K562 (cell line): ENCODE data around the gene CXCL1. TPM values are rescaled to one million over a fixed set of nuclear protein-coding genes. Genes with fewer than 3 reads are reported as not detected.

ENCODE experiments used
- ATAC-seq: fragments of 200-7000 bp; cut with Tn5 transposase; 3 replicates; pipeline ENCODE4 v1.9.1; 2020; ENCODE audit warnings: moderate library complexity
- BruUV-seq: library from RNA; stranded (reverse); fragments of 400-500 nt; replicated peaks from 2 replicates; lab custom pipeline; 2021; lab: Mats Ljungman, UMichigan
- CTCF ChIA-PET: fragments of 300-600 bp; formaldehyde crosslinking; extraction: SDS; loops from one replicate; lab custom pipeline; 2021; ENCODE audit warnings: low intra/inter-chr PET ratio; lab: Yijun Ruan, JAX
- POLR2A ChIA-PET: fragments of 300-600, 350-650 bp; sonication (Branson Sonifier 250); formaldehyde crosslinking; extraction: SDS; loops from one replicate; lab custom pipeline; 2021; ENCODE audit warnings: antibody characterized with exemption, inconsistent platforms; lab: Yijun Ruan, JAX
- DNase-seq, 4 experiments: peaks; one replicate each; pipeline versions ENCODE4 v3.0.0 to v3.0.0-alpha.2; 2011 to 2018; ENCODE audit warnings: low spot score in 3 of 4, mixed read lengths in 3 of 4; ENCODE audit errors: extremely low read depth in 1 of 4
- FAIRE-seq: peaks from 2 replicates; lab custom pipeline; 2011; peaks lifted over from hg19 to GRCh38; lab: Jason Lieb, UNC
- H2AFZ ChIP-seq: 2 replicates; pipeline ENCODE4 v1.6.0; 2011; ENCODE audit warnings: low read depth, low read length, control low read depth, inconsistent platforms
- H3K27ac ChIP-seq: fragments of 200-600 bp; 3 replicates; pipeline ENCODE4 v1.8.0; 2011; ENCODE audit warnings: low read depth, mild to moderate bottlenecking, control low read depth, inconsistent platforms, low read length, moderate library complexity, mixed read lengths; ENCODE audit errors: extremely low read depth
- H3K27me3 ChIP-seq, 2 experiments: fragments of 300-600 bp in 1 of 2; 2 replicates in 1 of 2; 3 replicates in 1 of 2; pipeline versions ENCODE4 v1.6.0 to v1.8.0; 2011; ENCODE audit warnings: inconsistent platforms in 2 of 2, low read length in 2 of 2, mild to moderate bottlenecking in 1 of 2, mixed read lengths in 1 of 2, moderate library complexity in 1 of 2; ENCODE audit not compliant: control insufficient read depth in 2 of 2, insufficient read depth in 2 of 2
- H3K36me3 ChIP-seq: fragments of 300-600 bp; 3 replicates; pipeline ENCODE4 v1.8.0; 2011; ENCODE audit warnings: mild to moderate bottlenecking, low read length, inconsistent platforms; ENCODE audit not compliant: control insufficient read depth, insufficient read depth
- H3K4me1 ChIP-seq, 2 experiments: fragments of 200-600 bp in 1 of 2; replicated peaks in 1 of 2; 2 replicates in 1 of 2; 3 replicates in 1 of 2; pipeline versions ENCODE4 v1.5.1 to v1.8.0; 2011; ENCODE audit warnings: inconsistent platforms in 2 of 2, low read length in 2 of 2, mild to moderate bottlenecking in 1 of 2, mixed read lengths in 1 of 2, moderate library complexity in 1 of 2; ENCODE audit not compliant: control insufficient read depth in 2 of 2, insufficient read depth in 2 of 2
- H3K4me2 ChIP-seq: 2 replicates; pipeline ENCODE4 v1.6.1; 2011; ENCODE audit warnings: low read length, control low read depth, inconsistent platforms, mixed read lengths; ENCODE audit not compliant: insufficient read depth
- H3K4me3 ChIP-seq: fragments of 200-600 bp; sonication (generic), shearing (Covaris generic); 2 replicates; pipeline ENCODE4 v1.5.1; 2016; ENCODE audit warnings: control low read depth, inconsistent platforms
- H3K79me2 ChIP-seq: fragments of 200-600 bp; 3 replicates; pipeline ENCODE4 v1.8.0; 2011; ENCODE audit warnings: low read length, inconsistent platforms; ENCODE audit not compliant: control insufficient read depth, insufficient read depth
- H3K9ac ChIP-seq, 2 experiments: 2 replicates each; pipeline versions ENCODE4 v1.6.0 to v1.6.1; 2011; ENCODE audit warnings: low read depth in 2 of 2, low read length in 2 of 2, control low read depth in 1 of 2, inconsistent platforms in 1 of 2, mild to moderate bottlenecking in 1 of 2, mixed read lengths in 1 of 2; ENCODE audit not compliant: insufficient read depth in 1 of 2
- H3K9me1 ChIP-seq: one replicate; pipeline ENCODE4 v1.6.0; 2011; ENCODE audit warnings: inconsistent platforms, mild to moderate bottlenecking, low read length, moderate library complexity; ENCODE audit not compliant: control insufficient read depth, insufficient read depth
- H3K9me3 ChIP-seq: replicated peaks from 2 replicates; pipeline ENCODE4 v1.5.1; 2011; ENCODE audit warnings: low read depth, low read length, inconsistent platforms; ENCODE audit not compliant: control insufficient read depth, insufficient read depth
- H4K20me1 ChIP-seq: replicated peaks from 2 replicates; pipeline ENCODE4 v1.6.1; 2011; ENCODE audit warnings: low read length, inconsistent platforms, mixed read lengths; ENCODE audit not compliant: control insufficient read depth, insufficient read depth
- ASH1L ChIP-seq: fragments of 450-650 bp; IDR thresholded peaks from 2 replicates; pipeline ENCODE4 v1.6.1; 2018; ENCODE audit warnings: borderline replicate concordance, mild to moderate bottlenecking, low read depth; ENCODE audit not compliant: partially characterized antibody
- CREM ChIP-seq: IDR thresholded peaks from 2 replicates; pipeline ENCODE4 v1.6.1; 2014; ENCODE audit warnings: antibody characterized with exemption, low read depth
- DEAF1 ChIP-seq: fragments of 450-650 bp; formaldehyde crosslinking; IDR thresholded peaks from 2 replicates; pipeline ENCODE4 v1.4.0; 2020; ENCODE audit warnings: mild to moderate bottlenecking, moderate library complexity
- FOXK2 ChIP-seq, 2 experiments: fragments of 450-650 bp; IDR thresholded peaks in 1 of 2; conservative IDR thresholded peaks in 1 of 2; 2 replicates each; pipeline ENCODE4 v1.6.1; 2016; ENCODE audit warnings: low read depth in 2 of 2, mild to moderate bottlenecking in 1 of 2
- GTF2A2 ChIP-seq: IDR thresholded peaks from 2 replicates; pipeline ENCODE4 v1.6.1; 2016; ENCODE audit warnings: mild to moderate bottlenecking, missing genetic modification characterization, missing compliant biosample characterization
- JUNB ChIP-seq: fragments of 450-650 bp; formaldehyde crosslinking; conservative IDR thresholded peaks from 2 replicates; pipeline ENCODE4 v1.4.0; 2020; ENCODE audit warnings: mild to moderate bottlenecking
- MECOM ChIP-seq: fragments of 250-450 bp; sonication (Bioruptor Pico); IDR thresholded peaks from 2 replicates; pipeline ENCODE4 v1.8.0; 2022; ENCODE audit warnings: inconsistent platforms
- MYC ChIP-seq, 2 experiments: fragments of 250-450 bp in 1 of 2; sonication (Bioruptor Pico) in 1 of 2; IDR thresholded peaks; 2 replicates each; pipeline versions ENCODE4 v1.5.1 to v1.6.1; 2012 to 2021; ENCODE audit warnings: low read depth in 2 of 2, borderline replicate concordance in 1 of 2, improper control_type of control experiment in 1 of 2, low read length in 1 of 2, mild to moderate bottlenecking in 1 of 2, moderate library complexity in 1 of 2
- NCOA1 ChIP-seq: fragments of 450-650 bp; IDR thresholded peaks from 2 replicates; pipeline ENCODE4 v1.6.1; 2016; ENCODE audit warnings: low read depth
- NCOR1 ChIP-seq: fragments of 450-650 bp; IDR thresholded peaks from 2 replicates; pipeline ENCODE4 v1.6.1; 2016; ENCODE audit warnings: mild to moderate bottlenecking, moderate library complexity
- NELFE ChIP-seq: IDR thresholded peaks from 2 replicates; pipeline ENCODE4 v1.6.1; 2011; ENCODE audit warnings: mild to moderate bottlenecking; ENCODE audit not compliant: insufficient read depth, insufficient read length
- POLR2B ChIP-seq: fragments of 450-650 bp; IDR thresholded peaks from 2 replicates; pipeline ENCODE4 v1.6.1; 2018; ENCODE audit warnings: low read depth; ENCODE audit not compliant: partially characterized antibody
- RAD21 ChIP-seq, 2 experiments: fragments of 250-450 bp in 1 of 2; fragments of 450-650 bp in 1 of 2; sonication (Bioruptor Pico) in 1 of 2; formaldehyde crosslinking in 1 of 2; IDR thresholded peaks in 1 of 2; conservative IDR thresholded peaks in 1 of 2; 2 replicates each; pipeline versions ENCODE4 v1.4.0 to v1.8.0; 2020 to 2022; ENCODE audit warnings: mild to moderate bottlenecking in 2 of 2, moderate library complexity in 1 of 2
- RNF2 ChIP-seq: sonication (generic); IDR thresholded peaks from 2 replicates; pipeline ENCODE4 v1.6.1; 2016
- SAFB2 ChIP-seq: fragments of 200-400 bp; formaldehyde crosslinking; IDR thresholded peaks from 2 replicates; pipeline ENCODE4 v1.6.1; 2018; ENCODE audit warnings: borderline replicate concordance, low read length, low read depth, moderate library complexity; ENCODE audit not compliant: severe bottlenecking
- SMARCA5 ChIP-seq: fragments of 450-650 bp; IDR thresholded peaks from 2 replicates; pipeline ENCODE4 v1.6.1; 2016
- SRF ChIP-seq, 2 experiments: fragments of 250-450, 450-650 bp in 1 of 2; sonication (Bioruptor Pico) in 1 of 2; sonication (generic) in 1 of 2; formaldehyde crosslinking; IDR thresholded peaks; 2 replicates each; pipeline versions ENCODE4 v1.5.0 to v1.5.1; 2020 to 2022; ENCODE audit warnings: mild to moderate bottlenecking in 1 of 2, missing genetic modification reagents in 1 of 2
- TARDBP ChIP-seq: fragments of 450-650 bp; IDR thresholded peaks from 2 replicates; pipeline ENCODE4 v1.6.1; 2016
- TCFL5 ChIP-seq: fragments of 250-450 bp; sonication (Bioruptor Pico); conservative IDR thresholded peaks from 2 replicates; pipeline ENCODE4 v1.6.1; 2021; ENCODE audit warnings: mild to moderate bottlenecking, moderate library complexity, matching md5 sums
- U2AF1 ChIP-seq: fragments of 200-400 bp; formaldehyde crosslinking; optimal IDR thresholded peaks from 2 replicates; pipeline ENCODE3; 2017; ENCODE audit warnings: mild to moderate bottlenecking, low read depth, low read length, moderate library complexity
- ZBTB7A ChIP-seq: IDR thresholded peaks from 2 replicates; pipeline ENCODE4 v1.6.1; 2011; ENCODE audit warnings: low read depth, mild to moderate bottlenecking, low read length, moderate library complexity, borderline replicate concordance; ENCODE audit not compliant: control insufficient read depth
- ZC3H8 ChIP-seq: fragments of 450-650 bp; IDR thresholded peaks from 2 replicates; pipeline ENCODE4 v1.6.1; 2017
- ZNF217 ChIP-seq: sonication (generic); formaldehyde crosslinking; IDR thresholded peaks from 2 replicates; pipeline ENCODE4 v1.8.0; 2022; ENCODE audit warnings: mild to moderate bottlenecking, missing genetic modification reagents
- ZNF253 ChIP-seq: fragments of 250-450 bp; sonication (Bioruptor Pico); conservative IDR thresholded peaks from 2 replicates; pipeline ENCODE4 v1.6.1; 2021; ENCODE audit warnings: mild to moderate bottlenecking
- ZNF75A ChIP-seq: fragments of 450-650 bp; formaldehyde crosslinking; IDR thresholded peaks from 2 replicates; pipeline ENCODE4 v1.4.0; 2020; ENCODE audit warnings: mild to moderate bottlenecking
- WGBS: fragments of 100-300 bp; shearing (Covaris generic); methylation state at CpG from one replicate; pipeline ENCODE4 v1.1.6; 2016; ENCODE audit warnings: low coverage, mixed read lengths; ENCODE audit not compliant: insufficient coverage; ENCODE audit errors: missing lambda C conversion rate; 5-methylcytosine and 5-hydroxymethylcytosine counted together
- in situ Hi-C: fragments of 300-500 bp; cut with MboI; formaldehyde crosslinking; loops from 4 replicates; pipeline ENCODE4 v1.15.0; 2018; ENCODE audit warnings: inconsistent platforms, mixed read lengths
- intact Hi-C: fragments of 100-400 bp; cut with micrococcal nuclease; formaldehyde crosslinking; loops from 2 replicates; pipeline ENCODE4 v1.14.2; 2022
- polyA plus RNA-seq, 8 experiments: library from polyadenylated mRNA; depleted of rRNA in 4 of 8; stranded (reverse) in 5 of 8; unstranded in 3 of 8; fragments of >200 nt; fragmentation: Nextera tagmentation in 2 of 8; fragmentation: Illumina TruSeq in 1 of 8; extraction: Ambion mirVana in 2 of 8; extraction: Trizol in 1 of 8; gene quantifications; 2 replicates each; pipeline versions ENCODE4 v1.2.1 to v1.2.3, GENCODE V29; 2011 to 2014; ENCODE audit warnings: inconsistent platforms in 1 of 8, missing spikeins in 1 of 8
- total RNA-seq, 7 experiments: library from RNA; depleted of rRNA in 6 of 7; stranded (reverse); fragments of >200 nt in 6 of 7; fragmentation: Illumina TruSeq in 2 of 7; extraction: Trizol in 2 of 7; gene quantifications; 2 replicates each; pipeline versions ENCODE4 v1.2.1 to v1.2.3, GENCODE V29; 2011 to 2021; ENCODE audit warnings: low replicate concordance in 1 of 7

CXCL1 gene
- total and polyA plus RNA-seq, 9 of the 15 experiments (the other 6 are each of a cell fraction or from before 2014, with no cell fraction given): 0.07 to 2.2 (median 0.32) TPM; not detected in 3

GRCh38 chr4:73864365-73864764 lies 4.8 kb upstream of the CXCL1 start:
- Histone ChIP-seq H3K27me3 (no peaks in the 10 kb centered on the region), H3K9ac (no peak overlapping the region), H4K20me1 (no peaks in the 10 kb centered on the region), H3K9me3 (no peaks in the 10 kb centered on the region), H3K4me2 (no peak overlapping the region), H3K79me2 (no peaks in the 10 kb centered on the region), H3K27ac (no peak overlapping the region), H3K9me1 (no peaks in the 10 kb centered on the region), H3K4me1 (peaks cover 7 to 9% of the 10 kb centered on the region in 2 experiments; a peak in 4 of 5 replicates), H3K4me3 (no peak overlapping the region), H3K36me3 (no peaks in the 10 kb centered on the region), H2AFZ (no peak overlapping the region)
- intact Hi-C loops (loop anchor here (1.0 kb wide), 2 partner anchors 135 to 202 kb away; no protein-coding TSS in a partner anchor), in situ Hi-C loops (no loop called here)
- BruUV-seq: no TSS peak
- CTCF ChIA-PET: interaction anchor here (0.5 to 0.8 kb wide), 3 partner anchors 177 to 270 kb away, joined by 3 to 5 read pairs (median 3); no protein-coding TSS in a partner anchor
- FAIRE-seq (peak; percentile 86), DNase-seq (peak in 2 of 4 experiments; percentile 46 to 56), ATAC-seq (peak; percentile 64)
- POLR2A ChIA-PET: no interaction called here
- 24% methylated on average over 2 of the region's 2 CpGs for WGBS
- TF ChIP-seq NCOR1 (no peak), GTF2A2 (tag) (no peak), ZC3H8 (no peak), ASH1L (no peak), RNF2 (no peak), ZNF75A (CRISPR knock-in tag) (no peak), JUNB (no peak), NCOA1 (no peak), DEAF1 (peak; percentile 42; the same call in 1 of the 2 replicates), U2AF1 (no peak), FOXK2 (conservative IDR thresholded peaks at IDR 0.05 in 1 of 2, IDR thresholded peaks at IDR 0.05 in 1 of 2; ENCODE audit: low read depth in 2 of 2) (0 out of 4 replicates have a peak, but pooled peaks of 1 of the 2 experiments have one; percentile 19), ZNF217 (CRISPR knock-in tag) (no peak), ZNF253 (no peak), MYC (IDR thresholded peaks at IDR 0.05; ENCODE audit: low read depth, low read length) (no peak), MYC (CRISPR knock-in tag; IDR thresholded peaks at IDR 0.05; ENCODE audit: borderline replicate concordance, low read depth) (no peak), MECOM (CRISPR knock-in tag) (no peak), POLR2B (no peak), TCFL5 (no peak), RAD21 (CRISPR knock-in tag; conservative IDR thresholded peaks at IDR 0.05 in 1 of 2, IDR thresholded peaks at IDR 0.05 in 1 of 2) (peak; percentile 69 to 76), SRF (CRISPR knock-in tag; IDR thresholded peaks at IDR 0.05) (no peak), SAFB2 (no peak), SMARCA5 (no peak), NELFE (no peak), CREM (no peak), ZBTB7A (no peak), TARDBP (no peak)
